NCI-H460 (cell line): ENCODE measurements around the gene HIPK4. TPM values are rescaled to one million over a fixed set of nuclear protein-coding genes. Genes with fewer than 3 reads are reported as not detected.

Experiments
- DNase-seq: peaks from one replicate; pipeline ENCODE4 v3.0.0-alpha.2; 2016; ENCODE audit warnings: low read depth; ENCODE audit errors: extremely low read depth
- total RNA-seq: library from RNA; depleted of rRNA; stranded (reverse); fragments of >200 nt; shearing (Covaris generic); gene quantifications from 2 replicates; pipeline ENCODE4 v1.2.3, GENCODE V29; 2014

Gene HIPK4
- total RNA-seq, 1 experiment from 2014 or later, result not detected

DNA sequence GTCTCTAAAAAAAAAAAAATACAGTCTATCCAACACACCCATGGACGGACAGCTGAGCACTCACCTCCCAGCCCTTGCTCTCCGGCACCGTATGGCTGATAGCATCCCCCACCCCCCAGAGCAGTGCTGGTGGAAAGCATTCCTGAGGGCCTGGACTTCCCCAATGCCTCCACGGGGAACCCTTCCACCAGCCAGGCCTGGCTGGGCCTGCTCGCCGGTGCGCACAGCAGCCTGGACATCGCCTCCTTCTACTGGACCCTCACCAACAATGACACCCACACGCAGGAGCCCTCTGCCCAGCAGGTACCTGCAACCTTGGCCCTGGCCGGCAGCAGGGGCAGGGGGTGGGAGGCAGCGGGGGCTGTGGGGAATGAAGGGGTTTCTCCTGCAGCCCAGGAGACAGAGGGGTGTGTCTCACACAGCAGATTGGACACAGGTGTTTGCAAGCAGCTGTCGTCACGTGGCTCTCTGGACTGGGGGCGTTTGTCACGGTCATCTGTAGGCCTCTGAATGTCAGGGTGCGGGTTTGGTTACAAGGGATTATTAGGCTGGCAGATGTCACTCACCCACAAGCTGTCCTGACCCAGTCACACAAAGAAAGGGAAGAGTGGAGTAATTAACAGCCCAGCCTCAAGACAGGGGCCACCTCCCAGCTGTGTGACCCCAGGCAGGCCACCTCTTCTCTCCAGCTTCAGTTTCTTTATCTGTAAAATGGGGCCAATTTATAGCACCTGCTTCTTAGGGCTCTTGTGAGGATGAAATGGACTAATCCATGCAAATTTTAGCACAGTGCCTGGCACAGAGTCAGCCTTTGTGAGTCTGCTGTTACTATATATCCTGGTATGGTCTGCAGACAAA, 22.2 kb downstream of the HIPK4 start:
- no peak for DNase-seq

DNA sequence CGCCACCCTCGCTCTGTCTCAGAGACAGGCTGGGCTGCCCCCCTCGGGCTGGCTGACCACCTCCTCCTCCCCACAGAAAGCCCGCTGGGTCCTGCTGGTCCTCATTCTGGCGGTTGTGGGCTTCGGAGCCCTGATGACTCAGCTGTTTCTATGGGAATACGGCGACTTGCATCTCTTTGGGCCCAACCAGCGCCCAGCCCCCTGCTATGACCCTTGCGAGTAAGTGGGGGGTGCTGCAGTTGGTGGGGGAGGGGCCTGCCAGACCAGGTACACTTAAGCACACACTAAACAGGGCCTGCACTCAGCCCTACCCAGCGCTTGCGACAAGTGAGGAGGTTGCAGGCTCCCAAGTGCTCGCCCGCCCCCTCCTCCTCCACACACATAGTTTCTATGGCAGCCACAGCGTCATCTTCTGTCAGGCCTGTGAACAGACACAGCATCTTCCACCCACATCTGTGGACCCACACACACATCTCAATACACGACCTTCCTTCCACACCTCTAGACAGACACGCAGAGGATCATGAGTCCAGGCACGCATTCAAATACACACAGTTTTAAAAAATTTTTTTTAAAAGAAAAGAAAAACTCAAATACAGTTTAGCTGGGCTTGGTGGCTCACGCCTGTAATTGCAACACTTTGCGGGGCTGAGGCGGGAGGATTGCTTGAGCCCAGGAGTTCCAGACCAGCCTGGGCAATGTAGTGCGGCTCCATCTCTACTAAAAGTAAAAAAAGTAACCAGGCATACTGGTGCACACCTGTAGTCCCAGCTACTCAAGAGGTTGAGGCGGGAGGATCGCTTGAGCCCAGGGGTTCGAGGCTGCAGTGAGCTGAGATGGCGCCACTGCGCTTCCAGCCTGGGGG, 23.1 kb downstream of the HIPK4 start:
- DNase-seq, result no peak

DNA sequence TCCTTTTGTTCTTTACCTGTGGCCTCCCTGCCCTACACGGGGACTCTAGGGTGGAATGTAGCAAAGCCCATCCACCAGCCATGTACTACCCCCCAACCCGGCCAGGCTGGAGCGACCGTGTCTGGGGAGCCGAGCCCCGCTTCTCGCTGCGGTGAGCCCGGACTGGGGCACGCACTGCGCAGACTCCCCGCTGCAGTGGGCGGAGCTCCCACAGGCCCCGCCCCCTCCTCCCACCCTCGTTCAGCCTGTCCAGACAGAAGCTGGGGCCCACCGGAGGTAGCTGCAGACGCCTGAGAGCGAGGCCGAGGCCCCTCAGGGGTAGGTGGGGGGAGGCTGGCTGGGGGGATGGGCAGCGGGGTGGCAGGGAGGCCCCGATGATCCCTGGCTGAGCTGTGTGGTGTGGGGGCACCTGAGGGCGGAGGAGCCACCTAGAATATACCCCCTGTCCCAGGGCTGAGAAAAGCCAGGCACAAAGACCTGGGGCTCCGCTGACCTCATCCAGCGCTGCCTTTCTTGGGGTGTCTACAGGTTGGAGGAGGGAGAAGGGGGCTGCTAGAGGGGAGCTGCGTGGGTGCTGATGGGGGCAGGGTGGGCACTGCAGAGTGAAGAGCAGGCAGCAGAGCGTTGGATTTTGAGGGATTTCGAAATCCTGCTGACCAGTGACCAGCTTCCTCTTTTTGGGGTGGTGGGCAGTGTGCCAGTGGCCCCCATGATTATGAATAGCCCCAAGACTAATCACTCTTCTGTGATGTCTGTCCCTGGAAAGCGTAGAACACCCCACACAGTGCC, 24.2 kb downstream of the HIPK4 start:
- no peak for DNase-seq

DNA sequence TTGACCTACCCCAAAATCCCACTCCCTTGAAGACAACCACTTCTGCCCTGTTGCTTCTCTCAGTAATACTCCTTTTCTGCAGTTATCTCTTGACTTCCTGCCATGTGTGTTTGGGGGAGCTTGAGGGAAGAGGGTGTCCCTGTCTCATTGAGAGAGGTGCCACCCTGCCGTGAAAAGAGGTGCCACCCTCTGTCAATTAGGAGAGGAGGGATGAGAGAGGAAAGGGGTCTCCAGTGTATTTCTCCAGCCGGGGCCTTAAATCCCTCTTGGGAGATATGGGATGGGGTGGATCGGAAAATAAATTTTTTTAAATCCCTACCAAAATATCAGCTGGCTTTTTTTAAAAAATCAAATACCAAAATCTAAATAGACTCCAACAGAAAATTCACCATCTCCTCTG, 25.0 kb downstream of the HIPK4 start:
- no peak for DNase-seq

DNA sequence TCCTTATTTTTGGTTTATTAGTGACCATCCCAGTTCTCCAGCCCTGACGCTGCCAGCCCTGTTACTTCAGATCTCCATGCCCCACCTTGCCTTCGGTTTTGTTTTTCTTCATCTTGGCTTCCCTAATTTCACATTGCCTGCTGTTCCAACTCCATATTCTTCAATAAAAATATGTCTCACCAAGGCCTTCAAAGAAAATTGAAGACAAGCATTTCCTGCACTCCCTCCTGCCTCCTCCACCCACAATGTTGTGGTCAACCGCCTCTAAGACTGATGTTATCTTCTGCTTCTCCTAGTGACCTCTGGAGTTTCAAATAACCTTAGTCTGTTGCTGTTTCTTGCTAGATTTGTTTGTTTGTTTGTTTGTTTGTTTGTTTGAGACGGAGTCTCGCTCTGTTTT, 26.9 kb downstream of the HIPK4 start:
- no peak for DNase-seq

DNA sequence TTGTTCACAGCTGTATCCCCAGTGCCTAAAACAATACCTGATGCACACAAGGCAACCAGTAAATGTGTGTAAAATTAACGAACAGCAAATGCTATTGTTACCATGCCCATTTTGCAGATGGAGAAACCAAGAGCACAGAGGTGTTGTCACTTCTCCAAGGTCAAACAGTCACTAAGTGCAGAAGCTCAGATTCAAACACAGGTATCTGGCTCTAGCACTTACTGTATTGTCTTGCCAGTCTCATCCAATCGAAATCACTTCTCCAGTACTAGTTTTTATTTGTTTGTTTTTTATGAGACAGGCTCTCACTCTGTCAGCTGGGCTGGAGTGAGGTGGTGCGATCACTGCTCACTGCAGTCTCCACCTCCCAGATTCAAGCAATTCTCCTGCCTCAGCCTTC, 27.8 kb downstream of the HIPK4 start:
- DNase-seq, result no peak

DNA sequence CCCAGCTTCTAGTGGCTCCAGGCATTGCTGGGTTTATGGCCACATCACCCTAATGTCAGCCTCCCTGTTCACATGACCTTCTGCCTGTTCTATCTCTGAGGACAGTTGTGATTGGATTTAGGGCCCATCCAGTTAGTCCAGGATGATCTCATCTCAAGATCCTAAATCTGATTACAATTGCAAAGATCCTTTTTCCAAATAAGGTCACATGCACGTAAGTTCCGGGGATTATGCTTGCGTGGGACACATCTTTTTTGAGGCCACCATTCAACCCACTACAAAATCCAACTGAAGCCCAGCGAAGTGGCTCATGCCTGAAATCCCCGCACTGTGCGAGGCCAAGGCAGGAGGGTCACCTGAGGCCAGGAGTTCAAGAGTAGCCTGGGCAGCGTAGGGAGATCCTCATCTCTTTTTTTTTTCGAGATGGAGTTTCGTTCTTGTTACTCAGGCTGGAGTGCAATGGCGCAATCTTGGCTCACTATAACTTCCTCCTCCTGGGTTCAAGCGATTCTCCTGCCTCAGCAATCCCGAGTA, 29.2 kb downstream of the HIPK4 start:
- DNase-seq, result no peak

DNA sequence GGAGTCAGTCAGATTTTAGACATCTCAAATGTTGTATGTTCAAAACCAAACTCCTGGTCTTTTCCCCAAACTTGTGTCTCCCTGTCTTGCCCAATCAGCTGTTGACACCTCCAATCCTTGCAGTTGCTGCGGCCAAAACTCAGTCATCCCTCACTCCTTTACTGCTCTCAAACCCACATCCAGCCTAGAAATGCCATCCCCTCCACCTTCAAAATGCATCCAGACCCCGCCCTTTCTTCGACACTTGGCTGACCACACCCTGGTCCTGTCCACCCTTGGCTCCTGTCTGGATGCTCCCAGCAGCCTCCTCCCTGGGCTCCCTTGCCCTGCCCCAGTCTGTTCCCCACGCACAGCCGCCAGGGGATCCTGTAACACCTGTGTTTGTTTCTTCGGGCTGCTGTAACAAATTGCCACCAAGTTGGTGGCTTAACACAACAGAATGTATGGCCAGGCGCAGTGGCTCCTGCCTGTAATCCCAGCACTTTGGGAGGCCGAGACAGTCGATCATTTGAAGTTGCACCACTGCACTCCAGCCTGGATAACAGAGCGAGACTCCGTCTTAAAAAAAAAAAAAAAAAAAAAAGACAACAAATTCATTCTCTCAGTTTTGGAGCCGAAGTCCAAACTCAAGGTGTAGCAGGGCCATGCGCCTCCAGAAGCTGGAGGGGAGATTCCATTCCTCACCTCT, 29.8 kb downstream of the HIPK4 start:
- DNase-seq, result no peak

DNA sequence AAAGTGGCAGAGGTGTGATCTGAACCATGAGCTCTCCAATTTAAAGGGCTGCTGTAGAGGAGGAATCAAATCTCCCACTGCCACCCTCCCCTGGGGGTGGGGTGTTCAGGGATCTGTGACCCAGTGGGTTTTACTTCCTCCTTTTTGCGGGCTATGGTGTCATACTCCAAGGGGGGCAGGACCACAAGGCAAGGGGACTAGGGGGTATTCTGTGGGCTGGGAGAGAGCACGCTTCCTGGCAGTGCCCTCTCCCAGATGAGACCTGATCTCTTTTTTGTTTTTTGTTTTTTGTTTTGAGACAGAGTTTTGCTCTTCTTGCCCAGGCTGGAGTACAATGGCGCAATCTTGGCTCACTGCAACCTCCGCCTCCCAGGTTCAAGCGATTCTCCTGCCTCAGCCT, 31.2 kb downstream of the HIPK4 start:
- no peak for DNase-seq

DNA sequence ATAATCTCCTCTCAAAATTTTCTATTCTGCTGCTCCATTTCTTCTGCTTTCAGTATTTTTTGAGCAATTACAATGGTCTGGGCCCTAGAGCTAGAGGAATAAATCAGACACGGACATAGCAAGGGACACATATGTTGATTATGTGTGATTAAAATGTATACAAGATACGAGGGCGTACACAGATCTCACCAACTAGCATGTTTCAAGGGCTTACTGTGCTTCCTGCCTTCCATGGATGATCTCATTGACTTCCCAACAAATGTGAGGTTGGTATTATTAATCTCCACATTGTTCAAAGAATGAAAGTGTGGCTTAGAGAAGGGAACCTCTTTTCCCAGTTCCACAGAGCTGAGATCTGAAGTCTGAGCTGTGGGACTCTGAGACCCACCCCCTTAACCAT, 32.3 kb downstream of the HIPK4 start:
- no peak for DNase-seq

DNA sequence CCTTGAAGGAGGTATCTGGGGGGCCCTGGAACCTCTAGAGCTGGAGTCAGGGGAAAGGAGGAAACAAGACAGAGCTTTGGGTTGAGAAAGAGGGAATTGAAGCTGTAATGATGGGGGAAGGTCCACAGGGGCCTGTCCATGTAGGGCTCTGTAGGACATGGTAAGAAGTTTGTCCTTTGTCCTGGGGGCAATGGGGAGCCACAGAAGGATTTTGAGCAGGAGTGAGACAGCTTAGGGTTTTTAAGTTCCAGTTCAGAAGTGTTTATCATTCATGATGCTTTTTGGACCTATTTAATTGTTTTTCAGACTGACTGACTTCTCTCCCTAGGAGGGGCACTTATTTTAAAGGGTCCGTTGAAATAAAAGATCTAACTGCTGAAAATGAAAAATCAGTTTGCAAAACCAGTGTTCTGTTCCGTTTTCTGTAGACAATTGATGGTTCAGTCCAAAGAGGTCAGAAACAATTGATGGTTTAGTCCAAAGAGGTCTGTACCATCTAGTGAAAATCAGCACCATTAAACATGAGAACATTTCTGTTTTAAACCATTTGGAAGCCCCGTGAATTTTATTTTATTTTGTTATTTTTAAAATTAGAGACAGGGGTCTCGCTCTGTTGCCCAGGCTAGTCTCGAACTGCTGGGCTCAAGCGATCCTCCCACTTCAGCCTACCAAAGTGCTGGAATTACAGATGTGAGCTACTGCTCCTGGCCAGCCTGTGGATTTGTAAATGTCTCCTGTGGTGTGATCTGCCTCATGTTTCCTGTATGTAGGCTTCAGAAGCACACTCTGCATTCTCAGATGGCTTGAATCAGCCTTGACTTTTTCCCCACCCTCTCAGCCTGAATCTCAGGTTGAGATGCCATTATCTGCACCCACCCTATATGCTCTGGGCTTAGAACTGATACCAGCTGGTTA, 33.0 kb downstream of the HIPK4 start:
- no peak for DNase-seq

DNA sequence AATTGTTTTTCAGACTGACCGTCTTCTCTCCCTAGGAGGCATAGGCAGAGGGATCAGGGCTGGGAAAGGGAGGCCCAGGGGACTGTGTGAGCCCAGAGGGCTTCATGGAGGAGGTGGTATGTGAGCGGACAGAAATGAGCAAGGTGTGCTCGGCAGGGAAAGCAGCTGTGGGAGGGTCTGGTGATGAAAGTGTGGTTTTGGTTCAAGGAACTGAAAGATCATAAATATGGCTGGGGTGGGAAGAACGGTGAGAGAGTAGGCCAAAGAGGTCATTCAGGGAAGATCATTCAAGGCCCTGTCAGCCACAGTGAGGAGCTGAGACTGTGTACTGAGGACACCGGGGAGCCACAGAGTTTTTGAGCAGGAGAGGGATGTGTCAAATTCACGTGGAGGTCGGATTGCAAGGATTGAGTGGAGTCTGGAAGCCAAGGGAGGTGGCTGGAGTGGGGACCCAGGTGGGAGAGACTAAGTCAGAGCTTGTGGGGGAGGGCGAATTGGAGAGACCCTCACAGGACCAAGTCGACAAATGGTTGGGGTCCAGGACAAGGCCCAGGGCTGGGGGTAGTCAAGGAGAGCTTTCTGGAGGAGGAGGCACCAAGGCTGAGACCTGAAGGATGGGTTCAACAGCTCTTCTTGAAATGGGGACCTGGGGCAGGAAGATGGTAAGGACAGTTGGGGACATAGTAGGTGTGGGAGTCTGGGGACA, 33.9 kb downstream of the HIPK4 start:
- no peak for DNase-seq

DNA sequence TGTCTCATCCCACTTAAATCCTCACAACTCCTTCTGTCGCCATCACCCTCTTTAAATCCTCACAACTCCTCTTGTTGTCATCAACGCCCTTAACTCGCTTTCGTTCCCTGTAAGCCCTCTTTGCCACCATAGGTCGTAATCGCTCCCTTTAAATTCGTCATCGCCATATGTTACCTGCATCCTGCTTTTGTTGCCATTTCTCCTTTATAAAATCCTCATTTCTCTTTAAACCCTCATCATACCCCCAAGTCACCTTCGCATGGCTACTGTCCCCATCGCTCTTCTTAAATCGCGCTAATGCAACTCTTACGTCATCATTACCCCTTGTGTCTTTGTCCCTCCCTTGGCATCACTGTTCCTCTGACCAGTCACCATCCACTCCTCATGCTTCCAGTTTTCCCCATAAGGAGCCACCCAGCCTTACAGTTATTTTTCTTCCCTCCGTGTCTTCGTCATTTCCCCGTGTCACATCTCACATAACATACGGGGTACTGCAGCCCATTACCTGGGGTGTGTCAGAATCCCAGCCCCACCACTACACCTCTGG, 40.9 kb downstream of the HIPK4 start:
- DNase-seq, result peak; percentile 11

DNA sequence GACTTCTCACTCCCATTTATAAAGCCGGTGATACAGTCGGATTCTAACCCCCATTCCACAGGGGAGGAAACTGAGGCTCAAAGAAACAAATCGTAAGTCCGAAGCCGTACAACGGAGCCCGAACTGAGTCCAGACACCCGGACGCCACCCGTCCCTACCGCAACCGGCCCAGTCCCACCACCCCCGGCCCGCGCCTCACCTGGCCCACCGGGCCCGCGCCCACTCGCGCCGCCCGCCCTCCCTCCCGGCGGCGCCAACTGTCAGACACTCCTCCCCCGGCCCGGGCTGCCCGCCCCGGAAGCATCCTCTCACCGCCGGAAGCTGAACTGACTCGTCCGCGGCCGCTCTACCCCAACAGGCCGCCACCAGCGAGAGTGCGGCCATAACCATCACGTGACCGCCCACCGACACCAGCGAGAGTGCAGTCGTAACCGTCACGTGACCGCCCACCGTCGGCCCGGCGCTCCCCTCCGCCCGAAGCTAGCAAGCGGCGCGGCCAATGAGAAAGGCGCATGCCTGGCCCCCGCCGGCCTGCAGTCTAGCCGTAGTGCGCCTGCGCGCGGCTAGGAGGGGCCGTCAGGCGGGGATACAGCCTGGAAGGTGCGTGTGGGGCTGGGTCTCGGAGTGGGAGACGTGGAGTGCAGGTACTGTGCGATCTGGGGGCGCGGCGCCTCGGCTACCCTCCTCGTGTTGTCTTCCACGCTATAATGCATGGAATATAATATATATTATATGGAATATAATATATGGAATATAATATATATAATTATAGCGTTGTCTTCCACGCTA, 41.7 kb downstream of the HIPK4 start, which contains the start of the genes C19orf47 and PLD3:
Gene C19orf47 (minus strand): TSS at position 273 of the 789 bp plus-strand sequence. CDS start 6,540 bp downstream, outside the sequence.
Gene PLD3 (plus strand): TSS at position 571 of the 789 bp plus-strand sequence. CDS start 17,789 bp downstream, outside the sequence.
- peak; percentile 96 for DNase-seq

DNA sequence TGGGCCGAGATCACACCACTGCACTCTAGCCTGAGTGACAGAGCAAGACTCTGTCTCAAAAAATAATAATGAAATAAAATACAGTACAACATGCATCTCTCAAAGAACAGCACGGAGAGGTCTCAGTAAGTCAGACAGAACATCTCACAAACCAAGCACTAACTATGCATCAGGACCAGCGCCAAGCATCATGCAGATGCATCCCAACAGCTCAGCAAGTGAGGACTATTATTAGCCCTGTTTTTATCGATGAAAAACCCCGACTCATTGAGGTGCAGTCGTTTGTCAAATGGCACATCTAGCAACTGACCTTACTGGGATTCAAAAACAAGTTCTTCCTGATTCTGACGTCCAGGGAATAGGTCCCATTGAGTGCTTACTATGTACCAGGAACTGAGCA, 45.6 kb downstream of the HIPK4 start:
- DNase-seq, result no peak

DNA sequence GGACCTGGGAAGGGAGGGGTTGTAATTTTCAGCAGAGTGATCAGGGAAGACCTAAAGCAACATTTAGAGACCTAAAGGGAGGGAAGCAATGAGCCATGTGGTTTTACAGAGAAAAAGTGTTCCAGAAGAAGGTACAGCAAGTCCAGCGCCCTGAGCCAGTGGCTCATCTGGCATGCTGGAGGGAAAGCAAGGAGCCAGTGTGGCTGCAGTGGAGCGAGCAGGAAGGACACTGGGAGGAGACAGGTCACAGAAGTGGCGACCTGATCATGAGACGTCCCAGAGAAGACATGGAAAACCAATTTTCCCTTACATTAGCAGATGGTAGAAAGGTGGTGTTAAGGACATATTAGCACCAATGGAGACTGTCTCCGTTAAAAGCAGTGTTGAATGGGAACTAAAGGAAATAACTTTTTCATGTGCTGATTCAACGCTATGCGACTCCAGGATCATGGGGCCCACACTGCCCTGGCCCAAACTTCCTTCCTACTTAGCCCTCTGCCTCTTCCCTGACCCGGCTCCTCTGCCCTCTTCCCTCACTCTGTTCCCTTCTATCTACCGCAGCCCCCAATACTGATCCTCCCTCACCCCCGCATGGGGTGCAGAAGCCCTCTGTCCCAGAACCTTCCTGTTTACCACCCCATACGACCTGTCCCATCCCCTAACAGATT, 47.2 kb downstream of the HIPK4 start:
- DNase-seq, result no peak
